ENCODE data around the gene BLOC1S4.
A peak's percentile ranks its signal among the peaks of the same experiment; 100 is the strongest.
"Not testable (repeated sequence)": the region's sequence is repeated elsewhere in the genome, so short reads cannot be mapped to it uniquely, and the experiment has no call there.

BLOC1S4 gene

DNA sequence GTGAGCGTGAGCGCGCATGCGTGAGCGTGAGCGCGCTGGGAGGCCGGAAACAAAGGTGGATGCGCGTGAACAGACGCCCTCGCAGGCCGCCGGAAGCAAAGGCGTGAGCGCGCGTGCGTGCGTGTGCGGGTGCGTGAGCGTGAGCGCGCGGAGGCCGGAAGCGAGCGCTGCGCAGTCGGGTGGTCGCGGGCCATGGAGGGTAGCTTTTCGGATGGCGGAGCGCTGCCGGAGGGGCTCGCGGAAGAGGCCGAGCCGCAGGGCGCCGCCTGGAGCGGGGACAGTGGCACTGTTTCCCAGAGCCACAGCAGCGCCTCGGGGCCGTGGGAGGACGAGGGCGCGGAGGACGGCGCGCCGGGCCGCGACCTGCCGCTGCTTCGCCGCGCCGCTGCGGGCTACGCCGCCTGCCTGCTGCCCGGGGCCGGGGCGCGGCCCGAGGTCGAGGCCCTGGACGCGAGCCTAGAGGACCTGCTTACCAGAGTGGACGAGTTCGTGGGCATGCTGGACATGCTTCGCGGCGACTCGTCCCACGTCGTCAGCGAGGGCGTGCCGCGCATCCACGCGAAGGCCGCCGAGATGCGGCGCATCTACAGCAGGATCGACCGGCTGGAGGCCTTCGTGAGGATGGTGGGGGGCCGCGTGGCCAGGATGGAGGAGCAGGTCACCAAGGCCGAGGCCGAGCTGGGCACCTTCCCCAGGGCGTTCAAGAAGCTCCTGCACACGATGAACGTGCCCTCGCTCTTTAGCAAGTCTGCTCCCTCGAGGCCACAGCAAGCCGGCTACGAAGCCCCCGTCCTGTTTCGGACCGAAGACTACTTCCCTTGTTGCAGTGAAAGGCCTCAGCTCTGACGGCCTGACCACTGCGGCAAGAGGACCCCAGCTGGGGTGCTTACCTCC, at the start of gene BLOC1S4:
BLOC1S4 (plus strand) TSS at position 157 of the 894 bp plus-strand sequence; CDS start at position 193, 36 bp downstream.
- Mint-ChIP-seq H3K9me3 (no peaks in the 10 kb centered on the region), H3K27ac (peak within 1 kb of the TSS; percentile 95 to 98), H3K4me3 (peak within 1 kb of the TSS; percentile 92 to 95), H3K4me1 (peaks cover 38% of the 10 kb centered on the region), H3K27me3 (no peaks in the 10 kb centered on the region)
- DNase-seq (peak; percentile 90 to 91), ATAC-seq (peak; percentile 88)

DNA sequence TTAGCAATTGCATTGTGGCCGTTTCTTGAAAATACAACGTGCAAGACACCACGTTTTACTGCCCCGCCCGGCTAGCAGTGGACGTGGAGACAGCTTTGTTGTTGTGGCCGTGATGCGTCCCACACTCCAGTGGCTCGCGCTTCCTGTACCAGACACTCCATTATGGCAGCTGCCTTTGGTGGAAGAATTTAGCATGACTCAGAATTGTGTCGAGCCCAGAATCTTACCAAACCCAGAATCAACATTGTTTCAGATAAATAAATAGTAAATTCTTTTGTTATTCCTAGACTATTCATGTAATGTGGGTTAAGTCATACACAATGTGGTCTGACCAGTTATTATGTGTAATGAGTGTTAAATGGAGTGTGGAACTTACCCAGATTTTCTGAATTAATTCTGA, 47.6 kb upstream of the BLOC1S4 start:
- no peaks in the 10 kb centered on the region for H3K9me3 Mint-ChIP-seq
- H3K4me1 Mint-ChIP-seq = peaks cover 12% of the 10 kb centered on the region
- H3K27me3 Mint-ChIP-seq = peaks cover 2% of the 10 kb centered on the region
- no peak overlapping the region for H3K4me3 Mint-ChIP-seq
- DNase-seq (no peak), ATAC-seq (no peak)
- no peak overlapping the region for H3K27ac Mint-ChIP-seq

GRCh38 chr4:6671648-6672047, 44.3 kb upstream of the BLOC1S4 start:
- Mint-ChIP-seq H3K4me1 (peaks cover 39% of the 10 kb centered on the region), H3K27me3 (no peaks in the 10 kb centered on the region), H3K4me3 (no peak overlapping the region), H3K27ac (no peak overlapping the region), H3K9me3 (no peaks in the 10 kb centered on the region)
- DNase-seq = no peak
- ATAC-seq = no peak

DNA sequence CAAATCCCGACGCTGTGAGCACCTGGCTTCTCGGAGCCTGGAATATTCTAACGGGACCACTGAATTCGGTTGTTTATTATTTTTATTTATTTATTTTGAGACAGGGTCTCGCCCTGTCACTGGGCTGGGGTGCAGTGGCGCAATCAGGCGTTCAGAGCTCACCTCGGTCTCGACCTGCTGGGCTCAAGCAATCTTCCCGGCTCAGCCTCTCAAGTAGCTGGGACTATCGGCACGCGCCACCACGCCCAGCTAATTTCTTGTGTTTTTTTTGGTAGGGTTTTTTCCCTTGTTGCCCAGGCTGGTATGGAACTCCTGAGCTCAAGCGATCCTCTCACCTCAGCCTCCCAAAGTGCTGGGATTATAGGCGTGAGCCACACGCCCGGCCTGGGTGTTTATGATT, 43.8 kb upstream of the BLOC1S4 start:
- peaks cover 44% of the 10 kb centered on the region for H3K4me1 Mint-ChIP-seq
- no peak overlapping the region for H3K27ac Mint-ChIP-seq
- ATAC-seq (no peak), DNase-seq (no peak)
- no peak overlapping the region for H3K4me3 Mint-ChIP-seq
- no peaks in the 10 kb centered on the region for H3K9me3 Mint-ChIP-seq
- no peaks in the 10 kb centered on the region for H3K27me3 Mint-ChIP-seq

DNA sequence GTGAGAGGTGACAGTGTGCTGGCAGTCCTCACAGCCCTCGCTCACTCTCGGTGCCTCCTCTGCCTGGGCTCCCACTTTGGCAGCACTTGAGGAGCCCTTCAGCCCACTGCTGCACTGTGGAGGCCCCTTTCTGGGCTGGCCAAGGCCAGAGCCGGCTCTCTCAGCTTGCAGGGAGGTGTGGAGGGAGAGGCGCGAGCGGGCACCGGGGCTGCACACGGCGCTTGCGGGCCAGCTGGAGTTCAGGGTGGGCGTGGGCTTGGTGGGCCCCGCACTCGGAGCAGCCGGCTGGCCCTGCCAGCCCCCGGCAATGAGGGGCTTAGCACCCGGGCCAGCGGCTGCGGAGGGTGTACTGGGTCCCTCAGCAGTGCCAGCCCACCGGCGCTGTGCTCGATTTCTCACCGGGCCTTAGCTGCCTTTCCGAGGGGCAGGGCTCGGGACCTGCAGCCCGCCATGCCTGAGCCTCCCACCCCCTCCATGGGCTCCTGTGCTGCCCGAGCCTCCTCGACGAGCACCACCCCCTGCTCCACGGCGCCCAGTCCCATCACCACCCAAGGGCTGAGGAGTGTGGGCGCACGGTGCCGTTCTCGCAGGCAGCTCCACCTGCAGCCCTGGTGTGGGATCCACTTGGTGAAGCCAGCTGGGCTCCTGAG, 43.3 kb upstream of the BLOC1S4 start:
- H3K9me3 Mint-ChIP-seq, H3K27me3 Mint-ChIP-seq, ATAC-seq, H3K27ac Mint-ChIP-seq, DNase-seq: not testable (repeated sequence)
- peaks cover 49% of the 10 kb centered on the region for H3K4me1 Mint-ChIP-seq
- H3K4me3 Mint-ChIP-seq = peak overlapping the region; percentile 76 to 85

DNA sequence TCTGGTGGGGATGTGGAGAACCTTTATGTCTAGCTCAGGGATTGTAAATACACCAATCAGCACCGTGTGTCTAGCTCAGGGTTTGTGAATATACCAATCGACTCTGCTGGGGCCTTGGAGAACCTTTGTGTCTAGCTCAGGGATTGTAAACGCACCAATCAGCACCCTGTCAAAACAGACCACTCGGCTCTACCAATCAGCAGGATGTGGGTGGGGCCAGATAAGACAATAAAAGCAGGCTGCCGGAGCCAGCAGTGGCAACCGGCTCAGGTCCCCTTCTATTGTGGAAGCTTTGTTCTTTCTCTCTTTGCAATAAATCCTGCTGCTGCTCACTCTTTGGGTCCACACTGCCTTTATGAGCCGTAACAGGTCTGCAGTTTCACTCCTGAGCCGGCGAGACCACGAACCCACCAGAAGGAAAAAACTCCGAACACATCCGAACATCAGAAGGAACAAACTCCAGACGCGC, 42.7 kb upstream of the BLOC1S4 start:
- DNase-seq (peak; percentile 77 to 82), ATAC-seq (peak; percentile 49)
- Mint-ChIP-seq H3K27ac (peak overlapping the region; percentile 97 to 99), H3K4me3 (peak overlapping the region; percentile 76 to 85), H3K4me1 (peaks cover 52% of the 10 kb centered on the region)
- not testable (repeated sequence) for H3K9me3 Mint-ChIP-seq, H3K27me3 Mint-ChIP-seq

DNA sequence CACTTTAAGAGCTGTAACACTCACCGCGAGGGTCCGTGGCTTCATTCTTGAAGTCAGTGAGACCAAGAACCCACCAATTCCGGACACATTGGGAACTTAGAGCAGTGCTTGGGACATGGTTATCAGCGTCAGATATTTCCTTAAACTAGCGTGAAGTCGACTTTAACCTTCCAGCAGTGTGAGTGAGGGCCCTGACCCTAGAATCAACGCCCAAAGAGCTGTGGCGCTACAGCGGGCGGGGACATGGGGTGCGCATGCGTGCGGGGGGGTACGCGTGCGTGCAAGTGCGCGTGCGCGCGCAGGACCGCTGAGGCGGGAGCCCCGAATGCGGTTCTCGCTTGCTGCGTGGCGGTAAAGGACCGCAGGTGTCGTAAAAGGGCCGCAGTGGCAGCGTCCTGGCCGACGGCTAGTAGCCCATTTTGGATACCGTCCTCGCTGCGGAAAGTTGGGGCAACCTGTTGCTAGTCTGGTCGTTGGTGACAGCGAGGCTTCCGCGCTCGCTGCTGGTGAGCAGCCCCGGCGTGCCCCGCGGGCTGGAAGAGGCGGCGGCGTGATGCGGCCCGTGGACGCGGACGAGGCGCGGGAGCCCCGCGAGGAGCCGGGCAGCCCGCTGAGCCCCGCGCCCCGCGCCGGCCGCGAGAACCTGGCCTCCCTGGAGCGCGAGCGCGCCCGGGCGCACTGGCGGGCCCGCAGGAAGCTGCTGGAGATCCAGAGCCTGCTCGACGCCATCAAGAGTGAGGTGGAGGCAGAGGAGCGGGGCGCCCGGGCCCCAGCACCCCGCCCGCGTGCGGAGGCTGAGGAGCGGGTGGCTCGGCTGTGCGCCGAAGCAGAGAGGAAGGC, 42.1 kb upstream of the BLOC1S4 start:
- ATAC-seq = peak; percentile 84
- Mint-ChIP-seq H3K4me1 (peaks cover 57% of the 10 kb centered on the region), H3K4me3 (peak overlapping the region; percentile 76 to 85), H3K9me3 (no peaks in the 10 kb centered on the region), H3K27ac (peak overlapping the region; percentile 97 to 99), H3K27me3 (no peaks in the 10 kb centered on the region)
- peak; percentile 94 to 97 for DNase-seq

DNA sequence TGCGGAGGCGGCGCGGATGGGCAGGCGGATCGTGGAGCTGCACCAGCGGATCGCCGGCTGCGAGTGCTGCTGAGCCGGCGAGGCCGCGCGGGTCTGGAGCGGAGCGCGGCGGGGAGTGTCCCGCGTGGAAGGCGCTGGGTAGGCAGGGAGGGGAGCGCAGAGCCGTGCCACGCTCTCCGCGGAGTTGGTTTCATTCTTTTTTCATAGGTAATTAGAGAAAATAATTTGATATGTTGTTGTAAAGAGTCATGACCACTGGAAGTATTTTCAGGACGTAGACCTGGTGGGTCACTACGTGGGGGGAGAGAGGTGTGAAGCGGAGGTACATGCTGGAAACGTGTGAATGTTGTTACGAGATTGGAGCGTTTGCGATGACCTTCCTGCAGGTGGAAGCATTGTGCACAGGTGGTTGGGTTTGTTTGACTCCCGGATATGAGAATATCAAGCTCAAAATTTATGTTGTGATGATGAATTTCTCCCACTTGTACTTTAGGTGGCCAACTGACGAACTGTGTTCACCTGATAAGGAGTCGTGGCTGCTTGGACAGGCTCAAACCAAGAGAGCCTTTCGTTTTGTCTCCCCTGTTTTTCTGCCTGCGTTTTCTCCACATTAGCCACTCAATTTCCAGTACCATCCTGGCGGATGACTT, 41.3 kb upstream of the BLOC1S4 start:
- H3K4me1 Mint-ChIP-seq = peaks cover 64% of the 10 kb centered on the region
- DNase-seq (peak; percentile 59 to 76), ATAC-seq (peak; percentile 58)

GRCh38 chr4:6676722-6677558, 39.0 kb upstream of the BLOC1S4 start:
- peaks cover 75% of the 10 kb centered on the region for H3K4me1 Mint-ChIP-seq
- H3K27me3 Mint-ChIP-seq = no peaks in the 10 kb centered on the region
- H3K27ac Mint-ChIP-seq = peak overlapping the region; percentile 85 to 91

More for the DNA sequence above, 41.3 kb upstream of the BLOC1S4 start:
- peak overlapping the region; percentile 86 to 97 for H3K27ac Mint-ChIP-seq
- peak overlapping the region; percentile 76 to 85 for H3K4me3 Mint-ChIP-seq
- H3K27me3 Mint-ChIP-seq = no peaks in the 10 kb centered on the region
- H3K9me3 Mint-ChIP-seq = no peaks in the 10 kb centered on the region

GRCh38 chr4:6680372-6681034, 35.5 kb upstream of the BLOC1S4 start:
- no peak overlapping the region for H3K4me3 Mint-ChIP-seq
- DNase-seq (no peak), ATAC-seq (peak; percentile 33)
- peak overlapping the region in 1 of 2 donors; percentile 38 for H3K27ac Mint-ChIP-seq
- peaks cover 59% of the 10 kb centered on the region for H3K4me1 Mint-ChIP-seq
- no peaks in the 10 kb centered on the region for H3K27me3 Mint-ChIP-seq
- H3K9me3 Mint-ChIP-seq = no peaks in the 10 kb centered on the region

More at GRCh38 chr4:6676722-6677558, 39.0 kb upstream of the BLOC1S4 start:
- ATAC-seq = no peak
- Mint-ChIP-seq H3K9me3 (no peaks in the 10 kb centered on the region), H3K4me3 (peak overlapping the region; percentile 76 to 85)
- DNase-seq = no peak

GRCh38 chr4:6681191-6681590, 34.8 kb upstream of the BLOC1S4 start:
- peak; percentile 14 for ATAC-seq
- H3K9me3 Mint-ChIP-seq = no peaks in the 10 kb centered on the region

GRCh38 chr4:6682862-6683590, 32.9 kb upstream of the BLOC1S4 start:
- H3K4me3 Mint-ChIP-seq = no peak overlapping the region
- no peak for DNase-seq
- no peaks in the 10 kb centered on the region for H3K27me3 Mint-ChIP-seq
- H3K27ac Mint-ChIP-seq = peak overlapping the region in 1 of 2 donors; percentile 44
- no peaks in the 10 kb centered on the region for H3K9me3 Mint-ChIP-seq
- ATAC-seq = no peak
- peaks cover 60% of the 10 kb centered on the region for H3K4me1 Mint-ChIP-seq

More at GRCh38 chr4:6681191-6681590, 34.8 kb upstream of the BLOC1S4 start:
- no peak for DNase-seq
- Mint-ChIP-seq H3K4me3 (no peak overlapping the region), H3K27ac (no peak overlapping the region), H3K4me1 (peaks cover 59% of the 10 kb centered on the region), H3K27me3 (no peaks in the 10 kb centered on the region)

DNA sequence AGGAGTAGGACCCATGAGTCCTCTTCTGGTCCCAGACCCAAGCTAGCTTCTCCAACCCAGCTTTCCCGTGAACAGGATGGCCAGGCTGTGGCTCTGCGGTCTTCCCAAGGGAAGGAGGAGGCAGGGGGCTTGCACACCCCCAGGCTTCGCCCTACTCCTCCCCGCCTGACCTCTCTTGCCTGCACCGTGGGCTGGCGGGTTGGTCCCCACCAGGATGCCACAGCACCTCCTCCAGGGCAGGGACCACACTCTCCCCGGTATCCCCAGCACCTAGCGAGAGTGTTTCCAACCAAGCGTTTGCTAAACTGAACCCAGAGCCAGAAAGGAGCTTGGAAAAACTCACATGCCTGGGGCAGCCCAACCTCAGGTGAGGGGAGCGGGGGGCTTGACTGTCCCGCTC, 31.3 kb upstream of the BLOC1S4 start:
- no peak overlapping the region for H3K4me3 Mint-ChIP-seq
- no peak for ATAC-seq
- H3K9me3 Mint-ChIP-seq = no peaks in the 10 kb centered on the region
- peaks cover 63% of the 10 kb centered on the region for H3K4me1 Mint-ChIP-seq
- no peak for DNase-seq
- H3K27ac Mint-ChIP-seq = no peak overlapping the region
- H3K27me3 Mint-ChIP-seq = no peaks in the 10 kb centered on the region

Data from stimulated activated naive CD8-positive, alpha-beta T cell treated with anti-CD3 and anti-CD28 coated beads, Interleukin-15, amount 100 ng/mL, for 72 hours (primary cell).